Measurements from ENCODE around the gene GRM1.

DNA sequence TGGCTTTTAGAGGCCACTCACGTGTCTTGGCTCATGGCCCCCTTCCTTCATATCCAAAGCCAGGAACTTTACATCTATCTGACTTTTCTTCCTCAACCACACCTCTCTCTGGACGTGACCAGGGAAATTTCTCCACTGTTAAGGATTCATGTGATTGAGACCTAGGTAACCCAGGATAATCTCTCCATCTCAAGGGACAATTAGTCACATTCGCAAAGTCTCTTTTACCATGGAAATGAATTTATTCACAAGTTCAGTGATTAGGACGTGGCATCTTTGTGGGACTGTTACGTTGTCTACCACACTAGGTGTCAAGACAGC, 287.3 kb downstream of the GRM1 start:
- TF ChIP-seq CTCF (IDR thresholded peaks at IDR 0.05) (no peak), POLR2A (IDR thresholded peaks at IDR 0.05) (no peak)

Measured in esophagus squamous epithelium (tissue), 4 donors.